Liver (tissue), 3 donors: ENCODE data around the gene CCL27.

Experiments used
- ATF3 ChIP-seq: IDR thresholded peaks from 2 replicates; pipeline ENCODE4 v1.6.1; 2016; ENCODE audit warnings: antibody characterized with exemption
- CTCF ChIP-seq: fragments of 150-350 bp; IDR thresholded peaks from 2 replicates; pipeline ENCODE4 v1.5.1; 2017; ENCODE audit warnings: improper control_type of control experiment, low read depth, low read length; ENCODE audit not compliant: missing input control
- GABPA ChIP-seq, 2 donors: IDR thresholded peaks in 1 of 2; conservative IDR thresholded peaks in 1 of 2; 2 replicates each; pipeline ENCODE4 v1.6.1; 2016; ENCODE audit warnings: antibody characterized with exemption in 2 of 2, mild to moderate bottlenecking in 1 of 2, moderate library complexity in 1 of 2
- JUND ChIP-seq, 2 donors: IDR thresholded peaks; 2 replicates each; pipeline ENCODE4 v1.6.1; 2016; ENCODE audit warnings: antibody characterized with exemption in 2 of 2
- RAD21 ChIP-seq, 2 donors: IDR thresholded peaks; 2 replicates each; pipeline ENCODE4 v1.6.1; 2016; ENCODE audit warnings: antibody characterized with exemption in 2 of 2, mild to moderate bottlenecking in 2 of 2
- REST ChIP-seq: IDR thresholded peaks from 2 replicates; pipeline ENCODE4 v1.6.1; 2016; ENCODE audit warnings: antibody characterized with exemption, mild to moderate bottlenecking
- TAF1 ChIP-seq: conservative IDR thresholded peaks from 2 replicates; pipeline ENCODE4 v1.6.1; 2016; ENCODE audit warnings: antibody characterized with exemption, mild to moderate bottlenecking
- YY1 ChIP-seq: IDR thresholded peaks from 2 replicates; pipeline ENCODE4 v1.6.1; 2016; ENCODE audit warnings: antibody characterized with exemption, mild to moderate bottlenecking
- donor health status: healthy.
- donor health status: healthy.

GRCh38 chr9:34636791-34637355 is 25.6 kb downstream of the CCL27 start:
- no peak for TF ChIP-seq CTCF
- TF ChIP-seq JUND (IDR thresholded peaks at IDR 0.05), result no peak
- no peak for TF ChIP-seq YY1
- TF ChIP-seq ATF3, result no peak
- TF ChIP-seq TAF1, result no peak
- no peak for TF ChIP-seq GABPA (IDR thresholded peaks at IDR 0.05 in 1 of 2, conservative IDR thresholded peaks at IDR 0.05 in 1 of 2)
- no peak for TF ChIP-seq RAD21 (IDR thresholded peaks at IDR 0.05)
- TF ChIP-seq REST, result no peak
